SK-N-SH (cell line): ENCODE measurements around the gene FUS. TPM values are rescaled to one million over a fixed set of nuclear protein-coding genes. Genes with fewer than 3 reads are reported as not detected.

ENCODE experiments used
- CTCF ChIA-PET: fragments of 300-600, 350-600 bp; formaldehyde crosslinking; extraction: SDS; loops from one replicate; lab custom pipeline; 2021; lab: Yijun Ruan, JAX
- POLR2A ChIA-PET: fragments of 350-600 bp; sonication (Branson Sonifier 250); formaldehyde crosslinking; extraction: SDS; loops from one replicate; lab custom pipeline; 2020; ENCODE audit warnings: antibody characterized with exemption, inconsistent platforms; lab: Yijun Ruan, JAX
- DNase-seq: peaks from one replicate; pipeline ENCODE4 v3.0.0; 2012
- H2AFZ ChIP-seq: fragments of 200-600 bp; sonication (generic); 2 replicates; pipeline ENCODE4 v1.8.1; 2016; ENCODE audit warnings: antibody characterized with exemption, mild to moderate bottlenecking, low read depth
- H3F3A ChIP-seq: fragments of 200-600 bp; sonication (generic); replicated peaks from 2 replicates; pipeline ENCODE3; 2016; ENCODE audit warnings: antibody characterized with exemption, mild to moderate bottlenecking; ENCODE audit not compliant: insufficient read depth
- H3K27ac ChIP-seq, 2 experiments: fragments of 200-500 bp in 1 of 2; fragments of 200-600 bp in 1 of 2; sonication (Bioruptor generic) in 1 of 2; sonication (generic), shearing (Covaris generic) in 1 of 2; 2 replicates each; pipeline versions ENCODE4 v1.5.1 to v1.6.1; 2014 to 2016; ENCODE audit warnings: low read depth in 2 of 2, inconsistent platforms in 1 of 2, low read length in 1 of 2, mild to moderate bottlenecking in 1 of 2, mixed read lengths in 1 of 2
- H3K27me3 ChIP-seq: fragments of 200-600 bp; sonication (generic), shearing (Covaris generic); 2 replicates; pipeline ENCODE4 v1.6.1; 2016; ENCODE audit warnings: mixed run types; ENCODE audit not compliant: insufficient read depth
- H3K36me3 ChIP-seq, 2 experiments: fragments of 200-500 bp in 1 of 2; fragments of 200-600 bp in 1 of 2; sonication (Bioruptor generic) in 1 of 2; sonication (generic) in 1 of 2; replicated peaks in 1 of 2; 2 replicates each; pipeline versions ENCODE3 to v1.5.1; 2014 to 2016; ENCODE audit warnings: low read length in 1 of 2, mild to moderate bottlenecking in 1 of 2; ENCODE audit not compliant: insufficient read depth in 2 of 2, control insufficient read depth in 1 of 2
- H3K4me1 ChIP-seq, 2 experiments: fragments of 200-500 bp in 1 of 2; fragments of 200-600 bp in 1 of 2; sonication (Bioruptor generic) in 1 of 2; sonication (generic), shearing (Covaris generic) in 1 of 2; 2 replicates each; pipeline versions ENCODE4 v1.5.1 to v1.6.1; 2014 to 2016; ENCODE audit warnings: low read depth in 1 of 2, low read length in 1 of 2, mixed run types in 1 of 2; ENCODE audit not compliant: insufficient read depth in 2 of 2, control insufficient read depth in 1 of 2
- H3K4me2 ChIP-seq: fragments of 200-600 bp; sonication (generic), shearing (Covaris generic); 2 replicates; pipeline ENCODE4 v1.6.1; 2017; ENCODE audit warnings: mixed run types
- H3K4me3 ChIP-seq, 2 experiments: fragments of 200-500 bp in 1 of 2; fragments of 200-600 bp in 1 of 2; sonication (Bioruptor generic) in 1 of 2; sonication (generic), shearing (Covaris generic) in 1 of 2; 2 replicates each; pipeline versions ENCODE4 v1.5.1 to v1.8.1; 2014 to 2016; ENCODE audit warnings: low read depth in 2 of 2, inconsistent platforms in 1 of 2, low read length in 1 of 2, mild to moderate bottlenecking in 1 of 2, mixed read lengths in 1 of 2, moderate library complexity in 1 of 2
- H3K79me2 ChIP-seq: fragments of 200-600 bp; sonication (generic); 2 replicates; pipeline ENCODE4 v1.8.1; 2017; ENCODE audit warnings: mild to moderate bottlenecking; ENCODE audit not compliant: insufficient read depth
- H3K9ac ChIP-seq: fragments of 200-600 bp; sonication (generic); 2 replicates; pipeline ENCODE4 v1.6.1; 2017; ENCODE audit warnings: mixed run types
- H3K9me2 ChIP-seq: fragments of 200-600 bp; sonication (generic); 2 replicates; pipeline ENCODE4 v1.6.1; 2017; ENCODE audit warnings: mixed run types
- H3K9me3 ChIP-seq: fragments of 200-600 bp; sonication (generic); 2 replicates; pipeline ENCODE4 v1.6.1; 2017; ENCODE audit warnings: mixed run types, mild to moderate bottlenecking, moderate library complexity
- H4K20me1 ChIP-seq: fragments of 200-600 bp; sonication (generic); 2 replicates; pipeline ENCODE4 v1.6.1; 2017; ENCODE audit warnings: mild to moderate bottlenecking, mixed run types; ENCODE audit not compliant: insufficient read depth
- CHD2 ChIP-seq: fragments of 150-350 bp; IDR thresholded peaks from 2 replicates; pipeline ENCODE4 v1.6.1; 2018; ENCODE audit warnings: low read length; ENCODE audit not compliant: partially characterized antibody
- CTCF ChIP-seq: fragments of 200-600 bp; sonication (generic); IDR thresholded peaks from 2 replicates; pipeline ENCODE4 v1.6.1; 2017; ENCODE audit warnings: antibody characterized with exemption, mild to moderate bottlenecking, moderate library complexity
- EP300 ChIP-seq, 2 experiments: IDR thresholded peaks; 2 replicates each; pipeline versions ENCODE4 v1.4.0 to v1.6.1; 2012; ENCODE audit warnings: borderline replicate concordance in 1 of 2, low read depth in 1 of 2, low read length in 1 of 2
- FOSL2 ChIP-seq: IDR thresholded peaks from 2 replicates; pipeline ENCODE4 v1.4.0; 2012; ENCODE audit warnings: low read depth, mild to moderate bottlenecking, moderate library complexity, borderline replicate concordance
- FOXJ3 ChIP-seq: sonication (generic); formaldehyde crosslinking; IDR thresholded peaks from 2 replicates; pipeline ENCODE4 v1.5.1; 2020; ENCODE audit warnings: mild to moderate bottlenecking, missing genetic modification reagents
- FOXM1 ChIP-seq: IDR thresholded peaks from 2 replicates; pipeline ENCODE4 v1.4.0; 2012; ENCODE audit warnings: low read depth, mild to moderate bottlenecking
- GABPA ChIP-seq: IDR thresholded peaks from 2 replicates; pipeline ENCODE4 v1.4.0; 2012; ENCODE audit warnings: low read depth, mild to moderate bottlenecking
- GATA2 ChIP-seq: sonication (generic); formaldehyde crosslinking; IDR thresholded peaks from 2 replicates; pipeline ENCODE4 v1.5.0; 2020; ENCODE audit warnings: mild to moderate bottlenecking, missing genetic modification reagents
- IRF3 ChIP-seq: fragments of 150-350 bp; IDR thresholded peaks from 2 replicates; pipeline ENCODE4 v1.6.1; 2016; ENCODE audit warnings: mild to moderate bottlenecking, low read depth, low read length
- JUND ChIP-seq: IDR thresholded peaks from 2 replicates; pipeline ENCODE4 v1.4.0; 2012
- MEF2A ChIP-seq: IDR thresholded peaks from 2 replicates; pipeline ENCODE4 v1.4.0; 2012; ENCODE audit warnings: low read depth, borderline replicate concordance
- MXI1 ChIP-seq: IDR thresholded peaks from 2 replicates; pipeline ENCODE4 v1.6.1; 2012; ENCODE audit warnings: mild to moderate bottlenecking, low read depth, low read length, improper control_type of control experiment
- NRF1 ChIP-seq: IDR thresholded peaks from 2 replicates; pipeline ENCODE4 v1.6.1; 2012; ENCODE audit warnings: low read depth, mild to moderate bottlenecking, low read length
- POLR2AphosphoS5 ChIP-seq: IDR thresholded peaks from 2 replicates; pipeline ENCODE4 v1.6.1; 2012; ENCODE audit warnings: low read depth, low read length
- RAD21 ChIP-seq: IDR thresholded peaks from 2 replicates; pipeline ENCODE4 v1.6.1; 2012; ENCODE audit warnings: mild to moderate bottlenecking, low read length
- SIN3A ChIP-seq: IDR thresholded peaks from 2 replicates; pipeline ENCODE4 v1.6.1; 2012; ENCODE audit warnings: low read depth, mild to moderate bottlenecking, low read length, moderate library complexity, borderline replicate concordance
- SMC3 ChIP-seq: IDR thresholded peaks from 2 replicates; pipeline ENCODE4 v1.6.1; 2012; ENCODE audit warnings: low read depth, low read length, improper control_type of control experiment
- TCF12 ChIP-seq: IDR thresholded peaks from 2 replicates; pipeline ENCODE4 v1.4.0; 2012
- USF1 ChIP-seq: IDR thresholded peaks from 2 replicates; pipeline ENCODE4 v1.4.0; 2012; ENCODE audit warnings: low read depth, borderline replicate concordance
- YY1 ChIP-seq: IDR thresholded peaks from 2 replicates; pipeline ENCODE4 v1.4.0; 2012; ENCODE audit warnings: low read depth, mild to moderate bottlenecking
- WGBS: methylation state at CpG from one replicate; pipeline ENCODE4 v1.1.6; 2017; ENCODE audit warnings: low lambda C conversion rate; 5-methylcytosine and 5-hydroxymethylcytosine counted together
- polyA plus RNA-seq, 3 experiments: library from polyadenylated mRNA; depleted of rRNA; stranded (reverse); fragments of >200 nt; gene quantifications; 2 replicates each; pipeline ENCODE4 v1.2.3, GENCODE V29; 2012

FUS gene
- polyA plus RNA-seq, 1 of the 3 experiments (the other 2 are of a cell fraction): 429 TPM

GRCh38 chr16:31204871-31205666, 25.1 kb downstream of the FUS start:
- ChIA-PET CTCF (interaction anchor here (1.7 kb wide), 1 partner anchor 8 kb away, joined by 3 read pairs; the partner anchor contains the start of gene TRIM72), POLR2A (no interaction called here)
- no peak for DNase-seq
- Histone ChIP-seq H3K9me3 (no peaks in the 10 kb centered on the region), H3K79me2 (no peaks in the 10 kb centered on the region), H3F3A (peaks cover 14% of the 10 kb centered on the region), H2AFZ (no peak overlapping the region), H3K9ac (no peak overlapping the region), H3K4me1 (no peaks in the 10 kb centered on the region), H4K20me1 (peaks cover 6% of the 10 kb centered on the region), H3K4me3 (no peak overlapping the region), H3K9me2 (no peaks in the 10 kb centered on the region), H3K27me3 (peaks cover 34% of the 10 kb centered on the region), H3K4me2 (no peak overlapping the region), H3K36me3 (no peaks in the 10 kb centered on the region), H3K27ac (no peak overlapping the region)
- no peak for TF ChIP-seq RAD21
- TF ChIP-seq NRF1: no peak
- no peak for TF ChIP-seq CTCF
- no peak for TF ChIP-seq SMC3
- TF ChIP-seq JUND: no peak
- no peak for TF ChIP-seq FOSL2
- TF ChIP-seq CHD2: no peak
- no peak for TF ChIP-seq FOXJ3 (CRISPR knock-in tag)
- no peak for TF ChIP-seq POLR2AphosphoS5
- no peak for TF ChIP-seq MXI1
- no peak for TF ChIP-seq SIN3A
- TF ChIP-seq USF1: no peak
- WGBS: 85% methylated on average over 9 of the region's 9 CpGs

- CTCF ChIA-PET: interaction anchor here (1.2 to 1.3 kb wide), 2 partner anchors 24 to 64 kb away, joined by 3 read pairs; no protein-coding TSS in a partner anchor
- H3K36me3 ChIP-seq: no peaks in the 10 kb centered on the region
- no peak for DNase-seq
- H3K27ac ChIP-seq: no peak overlapping the region
- H3K9me3 ChIP-seq: no peaks in the 10 kb centered on the region
- no peak overlapping the region for H3K9ac ChIP-seq
- no peaks in the 10 kb centered on the region for H3K79me2 ChIP-seq
- no peaks in the 10 kb centered on the region for H4K20me1 ChIP-seq
- no peak overlapping the region for H3K4me3 ChIP-seq
- peaks cover 42% of the 10 kb centered on the region for H3K27me3 ChIP-seq
- H3K9me2 ChIP-seq: no peaks in the 10 kb centered on the region
- no peaks in the 10 kb centered on the region for H3K4me1 ChIP-seq
- H3F3A ChIP-seq: peaks cover 4% of the 10 kb centered on the region
- TF ChIP-seq JUND (no peak), GATA2 (CRISPR knock-in tag) (no peak), RAD21 (no peak), IRF3 (no peak), YY1 (no peak), FOXM1 (no peak), MEF2A (no peak), NRF1 (no peak), CTCF (no peak), CHD2 (no peak), GABPA (no peak), USF1 (no peak), SMC3 (no peak), TCF12 (no peak), EP300 (IDR thresholded peaks at IDR 0.05; ENCODE audit: borderline replicate concordance in 1 of 2, low read depth in 1 of 2, low read length in 1 of 2) (no peak)
- H3K4me2 ChIP-seq: no peak overlapping the region
- no peak overlapping the region for H2AFZ ChIP-seq
- POLR2A ChIA-PET: interaction anchor here (1.4 kb wide), 1 partner anchor 27 kb away, joined by 5 read pairs; the partner anchor contains the start of gene FUS
- 20% methylated on average over 6 of the region's 6 CpGs for WGBS
Measured at GRCh38 chr16:31206776-31207175, 26.8 kb downstream of the FUS start.
